A549 (cell line): ENCODE results near the gene CDK19.

Experiments used
- EP300 ChIP-seq, 2 experiments: fragments of >200 bp; sonication (Bioruptor Twin); formaldehyde crosslinking; IDR thresholded peaks; 2 replicates in 1 of 2; 3 replicates in 1 of 2; pipeline ENCODE4 v1.6.1; 2016 to 2017
- KDM1A ChIP-seq: fragments of 200-600 bp; sonication (generic); IDR thresholded peaks from 2 replicates; pipeline ENCODE4 v1.6.1; 2016; ENCODE audit warnings: low read depth, mild to moderate bottlenecking

- TF ChIP-seq EP300 (IDR thresholded peaks at IDR 0.05) (no peak), KDM1A (no peak)
Observed at GRCh38 chr6:110596354-110596753, 218.9 kb downstream of the CDK19 start.
